ENCODE measurements around the gene TNNI3.
"Not testable (repeated sequence)": the region's sequence is repeated elsewhere in the genome, so short reads cannot be mapped to it uniquely, and the experiment has no call there.

Gene TNNI3

GRCh38 chr19:55173186-55173713, 15.7 kb upstream of the TNNI3 start:
- DNase-seq (ENCODE audit: low read depth, low spot score) = no peak

DNA sequence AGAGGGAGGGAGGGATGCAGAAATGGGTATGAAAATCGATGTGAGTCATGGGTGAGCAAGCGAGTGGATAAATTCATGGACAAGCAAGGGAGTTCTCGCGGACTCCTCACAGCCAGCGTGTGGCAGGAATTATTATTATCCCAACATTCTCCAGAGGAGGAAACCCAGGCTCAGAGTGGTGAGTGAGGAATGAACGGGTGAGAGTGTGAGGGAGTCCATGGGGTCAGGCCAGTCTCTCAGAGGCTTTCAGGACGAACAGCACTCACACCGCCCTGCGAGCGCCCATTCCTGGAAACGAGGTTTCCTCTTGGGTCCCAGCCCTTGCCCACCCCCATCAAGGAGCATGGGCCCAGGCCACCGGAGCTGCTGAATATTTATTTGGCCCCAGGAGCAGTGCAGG, 15.2 kb upstream of the TNNI3 start:
- no peak for DNase-seq (ENCODE audit: low read depth, low spot score)

GRCh38 chr19:55172318-55172717, 14.8 kb upstream of the TNNI3 start:
- DNase-seq (ENCODE audit: low read depth, low spot score) = not testable (repeated sequence)

DNA sequence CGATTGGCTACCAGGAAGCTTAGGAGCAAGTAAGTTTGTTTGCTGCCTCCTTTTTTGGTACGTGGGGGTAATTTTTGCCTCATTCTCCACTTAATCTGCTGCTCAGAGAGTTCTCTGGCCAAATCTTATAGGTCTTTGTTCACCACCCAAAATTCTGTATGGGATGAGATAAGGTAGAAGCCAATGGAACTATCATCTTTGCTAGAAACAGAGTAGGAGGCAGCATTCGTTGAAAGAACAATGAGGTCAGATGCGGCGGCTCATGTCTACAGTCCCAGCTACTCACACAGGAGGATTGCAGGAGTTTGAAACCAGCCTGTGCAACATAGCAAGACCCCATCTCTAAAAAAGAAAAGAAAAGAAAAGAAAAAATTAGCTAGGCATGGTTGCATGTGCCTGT, 13.9 kb upstream of the TNNI3 start:
- no peak for DNase-seq (ENCODE audit: low read depth, low spot score)

DNA sequence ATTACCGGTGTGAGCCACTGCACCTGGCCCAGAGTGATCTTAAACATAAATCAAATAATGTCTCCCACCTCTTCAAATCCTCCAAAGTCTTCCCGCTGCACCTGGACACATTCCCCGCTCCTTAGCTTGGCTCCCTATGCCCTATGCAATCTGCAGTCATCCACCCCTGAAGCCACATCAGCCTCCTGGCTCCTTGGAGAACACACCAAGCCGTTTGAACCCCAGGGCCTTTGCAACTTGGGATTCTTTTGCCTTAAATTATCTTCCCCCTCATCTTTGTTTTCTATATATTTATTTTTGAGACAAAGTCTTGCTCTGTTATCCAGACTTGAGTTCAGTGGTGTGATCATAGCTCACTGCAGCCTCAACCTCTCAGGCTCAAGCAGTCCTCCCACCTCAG, 11.6 kb upstream of the TNNI3 start:
- no peak for DNase-seq (ENCODE audit: low read depth, low spot score)

GRCh38 chr19:55166530-55167268, 9.2 kb upstream of the TNNI3 start, which contains the start of gene DNAAF3:
Gene DNAAF3 (minus strand): TSS chr19:55166613. CDS start chr19:55166413, 200 bp downstream.
- peak; percentile 24 for DNase-seq (ENCODE audit: low read depth, low spot score)

DNA sequence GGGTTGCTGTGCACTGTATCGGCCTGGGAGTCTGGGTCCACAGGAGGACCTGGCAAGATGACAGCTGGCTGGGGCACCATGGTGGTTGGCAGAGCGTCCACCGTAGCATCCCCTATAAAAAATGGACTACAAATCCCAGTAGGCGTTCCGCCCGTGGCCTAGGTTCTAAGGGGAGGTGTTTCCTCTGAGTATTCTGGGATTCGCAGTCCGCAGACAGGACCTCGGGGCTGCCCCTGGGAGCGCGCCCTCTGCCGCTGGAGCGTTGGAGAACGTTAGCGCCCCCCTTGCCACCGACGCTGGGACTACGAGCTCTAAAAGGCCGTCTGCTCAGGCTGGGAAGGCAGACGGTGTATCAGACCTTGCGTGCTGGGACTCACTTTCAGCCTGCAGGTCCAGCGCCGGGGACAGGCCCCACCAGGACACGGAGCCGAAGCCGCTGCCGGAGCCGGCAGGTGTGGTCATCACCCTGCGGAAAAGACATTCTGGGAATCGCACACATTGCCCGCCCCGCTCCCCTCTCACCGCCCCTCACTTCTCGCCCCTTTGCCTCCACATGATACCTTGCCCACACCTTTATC, 8.5 kb upstream of the TNNI3 start:
- no peak for DNase-seq (ENCODE audit: low read depth, low spot score)

DNA sequence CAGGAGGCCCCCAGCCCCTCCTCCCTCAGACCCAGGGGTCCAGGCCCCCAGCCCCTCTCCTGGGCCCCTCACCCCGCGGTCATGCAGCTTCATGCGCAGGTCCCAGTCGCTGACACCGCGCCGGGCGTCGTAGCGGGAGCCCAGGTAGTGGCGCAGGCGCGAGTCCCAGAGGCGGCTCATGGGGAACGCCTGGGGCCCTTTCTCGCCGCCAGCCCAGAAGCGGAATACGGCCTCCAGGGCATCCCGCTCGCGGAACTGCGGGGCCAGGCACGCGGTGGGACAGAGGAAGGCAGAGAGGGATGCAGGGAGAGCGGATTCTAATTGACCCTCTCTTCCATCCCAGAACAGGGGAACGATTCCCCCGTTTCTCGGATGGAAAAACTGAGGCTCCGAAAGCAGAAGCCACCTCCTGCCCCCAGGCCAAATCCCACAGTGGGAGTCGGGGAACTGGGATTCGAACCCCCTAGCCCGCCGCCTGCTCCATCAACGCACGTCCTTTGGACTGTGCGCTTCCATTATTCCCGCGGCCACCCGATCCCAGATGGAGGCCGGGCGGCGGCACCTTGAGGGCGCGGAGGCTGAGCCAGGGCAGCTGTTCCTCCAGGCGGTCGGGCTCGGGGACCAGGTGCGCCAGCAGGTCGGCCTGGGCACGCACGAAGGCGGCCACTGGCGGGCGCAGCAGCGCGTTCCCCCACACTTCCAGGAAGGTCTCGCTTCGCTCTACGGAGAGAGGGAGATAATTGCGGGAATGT, 4.2 kb upstream of the TNNI3 start:
- DNase-seq (ENCODE audit: low read depth, low spot score) = no peak

- no peak for DNase-seq (ENCODE audit: low read depth, low spot score)
Observed at GRCh38 chr19:55160986-55161365, 3.4 kb upstream of the TNNI3 start.

GRCh38 chr19:55160128-55160985, 2.8 kb upstream of the TNNI3 start:
- DNase-seq (ENCODE audit: low read depth, low spot score) = peak; percentile 63

- DNase-seq (ENCODE audit: low read depth, low spot score) = no peak
Observed at GRCh38 chr19:55158848-55159749, 1.6 kb upstream of the TNNI3 start.

GRCh38 chr19:55158423-55158822, 891 bp upstream of the TNNI3 start:
- DNase-seq (ENCODE audit: low read depth, low spot score) = no peak

DNA sequence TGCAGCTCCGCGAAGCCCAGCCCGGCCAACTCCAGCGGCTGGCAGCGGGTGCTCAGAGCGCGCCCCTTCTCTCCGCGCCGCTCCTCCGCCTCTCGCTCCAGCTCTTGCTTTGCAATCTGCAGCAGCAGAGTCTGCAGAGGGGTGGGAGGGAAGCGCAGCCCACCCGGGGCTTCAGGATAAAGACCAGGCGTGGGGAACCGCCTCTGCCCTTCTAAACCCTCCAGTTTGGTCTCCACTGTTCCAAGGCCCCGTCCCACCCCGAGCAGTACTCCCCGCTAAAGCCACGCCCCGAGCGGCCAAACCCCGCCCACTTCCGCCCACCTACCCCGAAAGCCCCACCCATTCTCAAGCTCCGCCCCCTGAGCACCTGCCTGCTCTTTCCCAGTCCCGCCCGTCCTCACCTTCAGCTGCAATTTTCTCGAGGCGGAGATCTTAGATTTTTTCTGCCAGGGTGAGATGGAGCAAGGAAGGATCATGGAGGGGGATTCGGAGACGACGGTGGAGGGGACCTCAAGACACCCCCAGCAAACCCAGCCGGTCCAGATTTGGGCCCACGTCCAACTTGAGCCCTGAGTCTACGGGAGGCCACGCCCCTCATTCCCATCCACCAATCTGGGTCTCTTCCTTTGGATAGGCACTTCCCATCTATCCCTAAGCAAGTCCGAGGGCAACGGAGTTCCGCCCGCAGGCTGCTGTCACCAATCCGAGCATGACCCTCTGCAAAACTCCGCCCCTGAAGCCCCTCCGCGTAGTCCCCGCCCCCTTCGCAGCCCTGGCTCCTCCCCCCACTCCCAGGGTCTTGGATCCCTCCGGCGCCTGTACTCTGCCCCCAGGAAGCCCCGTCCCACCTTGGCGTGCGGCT, 1.1 kb downstream of the TNNI3 start:
- DNase-seq (ENCODE audit: low read depth, low spot score) = no peak

- DNase-seq (ENCODE audit: low read depth, low spot score) = not testable (repeated sequence)
Observed at GRCh38 chr19:55155784-55156183, 1.7 kb downstream of the TNNI3 start.

- DNase-seq (ENCODE audit: low read depth, low spot score) = no peak
Observed at GRCh38 chr19:55153652-55154264, 3.8 kb downstream of the TNNI3 start.

DNA sequence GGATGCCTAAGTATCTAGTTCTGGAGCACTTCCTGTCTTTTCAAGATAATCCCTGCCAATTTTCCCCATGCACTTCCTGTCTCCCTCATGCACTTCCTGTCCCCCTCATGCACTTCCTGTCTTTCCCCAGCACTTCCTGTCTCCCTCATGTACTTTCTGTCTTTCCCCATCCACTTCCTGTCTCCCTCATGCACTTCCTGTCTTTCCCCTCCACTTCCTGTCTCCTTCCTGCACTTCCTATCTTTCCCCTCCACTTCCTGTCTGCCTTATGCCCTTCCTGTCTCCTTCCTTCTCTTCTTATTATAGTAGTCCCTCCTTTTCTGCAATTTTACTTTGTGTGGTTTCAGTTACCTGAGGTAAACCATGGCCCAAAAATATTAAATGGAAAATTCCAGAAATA, 5.5 kb downstream of the TNNI3 start:
- DNase-seq (ENCODE audit: low read depth, low spot score) = no peak

GRCh38 chr19:55149078-55150003, 8.2 kb downstream of the TNNI3 start, which contains the start of gene TNNT1:
Gene TNNT1 (minus strand): TSS chr19:55149206. CDS start chr19:55147157, 2,049 bp downstream.
- DNase-seq (ENCODE audit: low read depth, low spot score) = no peak

Data from activated CD4-positive, CD25-positive, alpha-beta regulatory T cell treated with anti-CD3 and anti-CD28 coated beads, Interleukin-2, amount 50 U/mL, for 16 hours (primary cell).